CD14-positive monocyte (primary cell): ENCODE data around the gene NDC1. TPM values are rescaled to one million over a fixed set of nuclear protein-coding genes. Genes with fewer than 3 reads are reported as not detected.

ENCODE experiments used
- DNase-seq, 3 donors: peaks; one replicate each; pipeline ENCODE4 v3.0.0-alpha.2; 2011 to 2022
- H2AFZ ChIP-seq: 2 replicates; pipeline ENCODE4 v1.6.0; 2012; ENCODE audit warnings: mild to moderate bottlenecking, low read depth, low read length, inconsistent platforms; ENCODE audit not compliant: insufficient read depth, poor library complexity, severe bottlenecking
- H3K27ac ChIP-seq, 2 donors: 1 replicate in 1 of 2; 2 replicates in 1 of 2; pipeline ENCODE4 v1.5.1; 2012 to 2013; ENCODE audit warnings: low read length in 2 of 2, control low read depth in 1 of 2, inconsistent platforms in 1 of 2, low read depth in 1 of 2, mild to moderate bottlenecking in 1 of 2
- H3K27me3 ChIP-seq, 2 donors: one replicate each; pipeline versions ENCODE4 v1.6.0 to v1.6.1; 2011 to 2013; ENCODE audit warnings: low read length in 2 of 2; ENCODE audit not compliant: control insufficient read depth in 2 of 2, insufficient read depth in 2 of 2
- H3K36me3 ChIP-seq, 2 donors: replicated peaks in 1 of 2; 1 replicate in 1 of 2; 2 replicates in 1 of 2; pipeline versions ENCODE4 v1.5.1 to v1.6.1; 2012 to 2013; ENCODE audit warnings: low read length in 2 of 2, control low read depth in 1 of 2, inconsistent platforms in 1 of 2, mild to moderate bottlenecking in 1 of 2; ENCODE audit not compliant: insufficient read depth in 2 of 2, control insufficient read depth in 1 of 2
- H3K4me1 ChIP-seq, 2 donors: 1 replicate in 1 of 2; 2 replicates in 1 of 2; pipeline versions ENCODE4 v1.5.1 to v1.6.1; 2012 to 2013; ENCODE audit warnings: low read length in 2 of 2, control low read depth in 1 of 2, inconsistent platforms in 1 of 2, mild to moderate bottlenecking in 1 of 2, moderate library complexity in 1 of 2; ENCODE audit not compliant: insufficient read depth in 2 of 2, control insufficient read depth in 1 of 2
- H3K4me2 ChIP-seq: replicated peaks from 2 replicates; pipeline ENCODE3; 2012; ENCODE audit warnings: low read length, moderate library complexity, mild to moderate bottlenecking; ENCODE audit not compliant: poor library complexity, severe bottlenecking; ENCODE audit errors: extremely low read depth
- H3K4me3 ChIP-seq, 3 experiments: fragments of 200-600 bp in 1 of 3; sonication (generic) in 1 of 3; replicated peaks in 1 of 3; 1 replicate in 2 of 3; 2 replicates in 1 of 3; pipeline ENCODE4 v1.5.1; 2011 to 2013; ENCODE audit warnings: low read length in 3 of 3, mild to moderate bottlenecking in 3 of 3, control low read depth in 2 of 3, low read depth in 2 of 3, inconsistent platforms in 1 of 3, moderate library complexity in 1 of 3
- H3K79me2 ChIP-seq: 2 replicates; pipeline ENCODE4 v1.6.0; 2012; ENCODE audit warnings: mild to moderate bottlenecking, control low read depth, inconsistent platforms, low read length, moderate library complexity; ENCODE audit not compliant: insufficient read depth
- H3K9ac ChIP-seq: 2 replicates; pipeline ENCODE4 v1.6.0; 2017; ENCODE audit warnings: low read length, mild to moderate bottlenecking; ENCODE audit not compliant: insufficient read depth, poor library complexity, severe bottlenecking
- H3K9me3 ChIP-seq, 2 donors: replicated peaks in 1 of 2; 1 replicate in 1 of 2; 2 replicates in 1 of 2; pipeline versions ENCODE4 v1.5.1 to v1.6.1; 2012 to 2013; ENCODE audit warnings: low read length in 2 of 2, control low read depth in 1 of 2; ENCODE audit not compliant: control insufficient read depth in 1 of 2, insufficient read depth in 1 of 2
- H4K20me1 ChIP-seq: 2 replicates; pipeline ENCODE4 v1.6.0; 2012; ENCODE audit warnings: mild to moderate bottlenecking, low read length, control low read depth, moderate library complexity; ENCODE audit not compliant: insufficient read depth
- H3K27ac Mint-ChIP-seq, 7 donors: one replicate each; pipeline ENCODE4 v1.8.0; 2020; ENCODE audit warnings: mild to moderate bottlenecking in 7 of 7, mixed read lengths in 7 of 7, moderate library complexity in 6 of 7, inconsistent platforms in 2 of 7
- H3K27me3 Mint-ChIP-seq, 3 donors: one replicate each; pipeline ENCODE4 v1.8.0; 2021 to 2022; ENCODE audit warnings: low read depth in 3 of 3, mild to moderate bottlenecking in 3 of 3, mixed read lengths in 3 of 3, moderate library complexity in 3 of 3, inconsistent platforms in 1 of 3
- H3K36me3 Mint-ChIP-seq, 2 donors: one replicate each; pipeline ENCODE4 v1.8.0; 2020; ENCODE audit warnings: mixed read lengths in 2 of 2, inconsistent platforms in 1 of 2, mild to moderate bottlenecking in 1 of 2
- H3K4me1 Mint-ChIP-seq: one replicate; pipeline ENCODE4 v1.8.0; 2020; ENCODE audit warnings: mild to moderate bottlenecking, mixed read lengths
- H3K4me3 Mint-ChIP-seq, 2 donors: one replicate each; pipeline ENCODE4 v1.8.0; 2020; ENCODE audit warnings: mild to moderate bottlenecking in 2 of 2, mixed read lengths in 2 of 2, moderate library complexity in 1 of 2
- H3K9me3 Mint-ChIP-seq, 7 donors: one replicate each; pipeline ENCODE4 v1.8.0; 2020 to 2022; ENCODE audit warnings: mixed read lengths in 7 of 7, mild to moderate bottlenecking in 6 of 7, moderate library complexity in 6 of 7, inconsistent platforms in 2 of 7
- CTCF ChIP-seq: fragments of 200-600 bp; IDR thresholded peaks from one replicate; pipeline ENCODE4 v1.8.0; 2022; ENCODE audit warnings: antibody characterized with exemption, mild to moderate bottlenecking
- WGBS: methylation state at CpG from one replicate; pipeline ENCODE4 v1.1.5; 2013; ENCODE audit warnings: missing lambda C conversion rate; ENCODE audit not compliant: insufficient coverage; 5-methylcytosine and 5-hydroxymethylcytosine counted together
- intact Hi-C, 2 donors: fragments of 100-400 bp; cut with micrococcal nuclease; formaldehyde crosslinking; loops; one replicate each; pipeline versions ENCODE4 v1.15.0 to v1.15.1; 2023
- polyA plus RNA-seq, 3 donors: library from polyadenylated mRNA; depleted of rRNA in 1 of 3; unstranded in 2 of 3; stranded (reverse) in 1 of 3; fragments of 300-500 nt in 2 of 3; fragments of >200 nt in 1 of 3; fragmentation: Illumina TruSeq in 2 of 3; gene quantifications; 1 replicate in 2 of 3; 2 replicates in 1 of 3; pipeline ENCODE4 v1.2.3, GENCODE V29; 2012 to 2021

Gene NDC1
- polyA plus RNA-seq, 3 donors: 3.0 to 6.1 (median 4.7) TPM

- Mint-ChIP-seq H3K36me3 (peaks cover 25 to 29% of the 10 kb centered on the region in 2 donors), H3K27ac (peak overlapping the region in 3 of 7 donors; percentile 0 to 51 (median 45)), H3K4me1 (no peaks in the 10 kb centered on the region), H3K4me3 (no peak overlapping the region), H3K27me3 (peaks cover 1 to 4% (median 3%) of the 10 kb centered on the region in 3 donors), H3K9me3 (peaks cover 0 to 2% (median 0%) of the 10 kb centered on the region in 7 donors)
- Histone ChIP-seq H3K27ac (no peak overlapping the region), H3K36me3 (peaks cover 14 to 29% of the 10 kb centered on the region in 2 donors), H2AFZ (no peak overlapping the region), H3K4me2 (no peak overlapping the region), H3K27me3 (no peaks in the 10 kb centered on the region), H4K20me1 (no peaks in the 10 kb centered on the region), H3K9ac (no peak overlapping the region), H3K9me3 (peaks cover 0 to 2% of the 10 kb centered on the region in 2 donors), H3K4me1 (no peaks in the 10 kb centered on the region), H3K4me3 (no peak overlapping the region), H3K79me2 (no peaks in the 10 kb centered on the region)
- TF ChIP-seq CTCF: no peak
- no peak for DNase-seq
- intact Hi-C loops: no loop called here
- WGBS: 46% methylated on average over 4 of the region's 6 CpGs
Measured at GRCh38 chr1:53847980-53848379, 9.9 kb upstream of the NDC1 start.

DNA sequence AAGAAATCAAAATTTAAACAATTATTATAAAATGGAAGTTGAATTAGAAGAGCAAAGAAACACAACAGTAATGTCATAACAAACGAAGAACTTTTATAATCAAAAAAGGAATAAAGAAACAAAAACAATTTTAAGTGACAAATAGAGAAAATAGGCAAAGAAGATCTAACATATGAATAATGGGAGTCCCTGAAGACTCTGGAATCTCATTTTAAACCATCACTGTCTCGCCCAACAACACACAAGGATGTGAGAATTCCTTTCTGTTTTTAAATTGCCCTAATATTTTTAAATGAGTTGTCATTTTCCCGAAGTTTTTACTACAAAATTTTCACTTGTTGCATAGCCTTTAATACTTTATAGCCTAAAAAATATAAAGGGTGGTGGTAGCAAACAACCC, 4.3 kb upstream of the NDC1 start:
- Mint-ChIP-seq H3K27me3 (peaks cover 3 to 4% (median 3%) of the 10 kb centered on the region in 3 donors), H3K36me3 (no peaks in the 10 kb centered on the region), H3K27ac (no peak overlapping the region), H3K4me1 (peaks cover 11% of the 10 kb centered on the region), H3K4me3 (no peak overlapping the region), H3K9me3 (peaks cover 0 to 18% (median 14%) of the 10 kb centered on the region in 7 donors)
- no peaks in the 10 kb centered on the region for H3K27me3 ChIP-seq
- no peak overlapping the region for H3K4me2 ChIP-seq
- no CpG with 5 or more reads among the region's 3 CpGs for WGBS
- no peak for DNase-seq
- H3K4me3 ChIP-seq: no peak overlapping the region
- H3K27ac ChIP-seq: no peak overlapping the region
- intact Hi-C loops: no loop called here
- no peak overlapping the region for H3K9ac ChIP-seq
- H3K36me3 ChIP-seq: no peaks in the 10 kb centered on the region
- H4K20me1 ChIP-seq: no peaks in the 10 kb centered on the region
- no peak overlapping the region for H2AFZ ChIP-seq
- TF ChIP-seq CTCF: no peak
- peaks cover 6 to 14% of the 10 kb centered on the region in 2 donors for H3K9me3 ChIP-seq
- H3K79me2 ChIP-seq: peaks cover 7% of the 10 kb centered on the region
- H3K4me1 ChIP-seq: peaks cover 2 to 9% of the 10 kb centered on the region in 2 donors
